ENCODE measurements around the gene TDRD5. TPM values are rescaled to one million over a fixed set of nuclear protein-coding genes. Genes with fewer than 3 reads are reported as not detected.
A peak's percentile ranks its signal among the peaks of the same experiment; 100 is the strongest.

Gene TDRD5
- polyA plus RNA-seq, 1 experiment: not detected

- no peak overlapping the region for H3K4me3 ChIP-seq (ENCODE audit: low read depth, low read length)
- ChIA-PET POLR2A (no interaction called here), CTCF (no interaction called here)
- TF ChIP-seq CTCF (IDR thresholded peaks at IDR 0.05; ENCODE audit: insufficient read depth, low read depth, low read length): no peak
- H3K27me3 ChIP-seq (ENCODE audit: control insufficient read depth, insufficient read depth, low read length): peaks cover 9% of the 10 kb centered on the region
- no peaks in the 10 kb centered on the region for H3K36me3 ChIP-seq (ENCODE audit: control insufficient read depth, insufficient read depth, low read length)
- no peak for DNase-seq (ENCODE audit: low read depth)
Observed at GRCh38 chr1:179589509-179589908, 2.1 kb upstream of the TDRD5 start.

DNA sequence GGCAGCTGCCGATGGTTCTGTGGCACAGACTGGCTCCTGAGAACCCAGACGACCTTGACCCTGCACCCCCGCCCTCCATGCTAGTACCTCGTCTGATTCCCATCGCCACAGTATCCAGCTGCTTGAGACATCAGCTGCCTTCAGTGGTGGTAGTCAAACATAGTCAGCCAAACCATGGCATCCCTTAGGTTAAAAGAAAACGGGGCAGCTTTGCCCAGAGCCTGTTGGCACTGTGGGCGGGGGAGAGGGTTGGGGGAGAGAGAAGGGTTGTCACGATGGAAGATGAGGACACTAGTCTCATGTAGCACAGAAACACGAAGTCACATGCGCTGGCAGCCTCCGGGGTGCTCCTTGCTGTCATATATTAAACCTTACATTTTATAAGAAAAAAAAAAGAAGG is 961 bp upstream of the TDRD5 start:
- ChIA-PET POLR2A (no interaction called here), CTCF (no interaction called here)
- Histone ChIP-seq H3K4me3 (ENCODE audit: low read depth, low read length) (no peak overlapping the region), H3K27me3 (ENCODE audit: control insufficient read depth, insufficient read depth, low read length) (peaks cover 6% of the 10 kb centered on the region), H3K36me3 (ENCODE audit: control insufficient read depth, insufficient read depth, low read length) (no peaks in the 10 kb centered on the region)
- DNase-seq (ENCODE audit: low read depth): no peak
- TF ChIP-seq CTCF (IDR thresholded peaks at IDR 0.05; ENCODE audit: insufficient read depth, low read depth, low read length): no peak

DNA sequence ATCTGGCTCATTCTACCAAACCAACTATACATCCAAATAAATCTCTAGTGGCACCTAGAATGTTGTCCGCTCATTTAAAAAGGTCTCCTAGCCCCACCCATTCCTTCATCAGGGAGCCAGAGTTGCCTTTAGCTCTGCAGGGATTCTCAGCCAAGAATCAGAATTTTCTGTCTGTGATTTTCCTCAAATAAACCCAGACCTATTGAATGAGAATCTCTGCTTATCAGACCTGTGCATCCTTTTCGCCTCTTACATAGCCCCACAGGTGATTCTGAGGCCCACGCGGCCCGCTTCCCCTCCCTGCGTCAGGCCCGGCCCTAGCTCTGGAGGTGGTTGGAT is 410 bp upstream of the TDRD5 start:
- no peaks in the 10 kb centered on the region for H3K36me3 ChIP-seq (ENCODE audit: control insufficient read depth, insufficient read depth, low read length)
- DNase-seq (ENCODE audit: low read depth): no peak
- ChIA-PET POLR2A (no interaction called here), CTCF (interaction anchor here (0.7 kb wide), 1 partner anchor 18 kb away, joined by 3 read pairs; no protein-coding TSS in a partner anchor)
- H3K27me3 ChIP-seq (ENCODE audit: control insufficient read depth, insufficient read depth, low read length): peaks cover 6% of the 10 kb centered on the region
- H3K4me3 ChIP-seq (ENCODE audit: low read depth, low read length): no peak overlapping the region; the same call in 1 of the 2 replicates
- no peak for TF ChIP-seq CTCF (IDR thresholded peaks at IDR 0.05; ENCODE audit: insufficient read depth, low read depth, low read length)

DNA sequence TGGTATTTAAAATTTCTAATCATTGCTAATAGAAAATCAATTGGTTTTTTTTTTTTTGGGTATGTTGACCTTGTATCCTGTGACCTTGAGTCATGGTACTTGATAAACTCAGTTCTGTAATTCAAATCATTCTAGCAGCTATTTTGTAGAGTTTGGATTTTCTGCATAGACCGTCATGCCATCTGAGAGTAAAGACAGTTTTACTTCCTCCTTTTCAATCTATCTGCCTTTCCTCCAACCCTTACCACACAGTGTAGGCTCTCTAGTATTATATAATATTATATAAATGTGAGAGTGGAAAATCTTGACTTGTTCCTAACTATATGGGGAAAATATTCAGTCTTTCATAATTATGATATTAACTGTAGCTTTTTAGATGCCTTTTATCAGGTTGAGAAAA is 7.0 kb downstream of the TDRD5 start:
- TF ChIP-seq CTCF (IDR thresholded peaks at IDR 0.05; ENCODE audit: insufficient read depth, low read depth, low read length): no peak
- Histone ChIP-seq H3K4me3 (ENCODE audit: low read depth, low read length) (no peak overlapping the region), H3K36me3 (ENCODE audit: control insufficient read depth, insufficient read depth, low read length) (no peaks in the 10 kb centered on the region), H3K27me3 (ENCODE audit: control insufficient read depth, insufficient read depth, low read length) (0 out of 2 replicates have a peak, but pooled peaks cover 1% of the 10 kb centered on the region)
- CTCF ChIA-PET: interaction anchor here (0.7 kb wide), 1 partner anchor 67 kb away, joined by 3 read pairs; no protein-coding TSS in a partner anchor
- POLR2A ChIA-PET: no interaction called here
- DNase-seq (ENCODE audit: low read depth): no peak

GRCh38 chr1:179599623-179600249 is 8.1 kb downstream of the TDRD5 start:
- ChIA-PET CTCF (interaction anchor here (0.7 kb wide), 1 partner anchor 20 kb away, joined by 3 read pairs; no protein-coding TSS in a partner anchor), POLR2A (no interaction called here)
- peak; percentile 44 for TF ChIP-seq CTCF (IDR thresholded peaks at IDR 0.05; ENCODE audit: insufficient read depth, low read depth, low read length)

More at GRCh38 chr1:179599623-179600249, 8.1 kb downstream of the TDRD5 start:
- H3K27me3 ChIP-seq (ENCODE audit: control insufficient read depth, insufficient read depth, low read length): no peaks in the 10 kb centered on the region
- DNase-seq (ENCODE audit: low read depth): no peak
- H3K36me3 ChIP-seq (ENCODE audit: control insufficient read depth, insufficient read depth, low read length): no peaks in the 10 kb centered on the region
- H3K4me3 ChIP-seq (ENCODE audit: low read depth, low read length): no peak overlapping the region
